HG02798 (cell line): Measurements from ENCODE around the gene SH3RF3.

Experiments
- ATAC-seq: cut with Tn5 transposase; IDR thresholded peaks from one replicate; pipeline ENCODE4 v1.9.1; 2021; ENCODE audit warnings: mild to moderate bottlenecking; ENCODE audit not compliant: unreplicated experiment, poor library complexity

SH3RF3 gene

DNA sequence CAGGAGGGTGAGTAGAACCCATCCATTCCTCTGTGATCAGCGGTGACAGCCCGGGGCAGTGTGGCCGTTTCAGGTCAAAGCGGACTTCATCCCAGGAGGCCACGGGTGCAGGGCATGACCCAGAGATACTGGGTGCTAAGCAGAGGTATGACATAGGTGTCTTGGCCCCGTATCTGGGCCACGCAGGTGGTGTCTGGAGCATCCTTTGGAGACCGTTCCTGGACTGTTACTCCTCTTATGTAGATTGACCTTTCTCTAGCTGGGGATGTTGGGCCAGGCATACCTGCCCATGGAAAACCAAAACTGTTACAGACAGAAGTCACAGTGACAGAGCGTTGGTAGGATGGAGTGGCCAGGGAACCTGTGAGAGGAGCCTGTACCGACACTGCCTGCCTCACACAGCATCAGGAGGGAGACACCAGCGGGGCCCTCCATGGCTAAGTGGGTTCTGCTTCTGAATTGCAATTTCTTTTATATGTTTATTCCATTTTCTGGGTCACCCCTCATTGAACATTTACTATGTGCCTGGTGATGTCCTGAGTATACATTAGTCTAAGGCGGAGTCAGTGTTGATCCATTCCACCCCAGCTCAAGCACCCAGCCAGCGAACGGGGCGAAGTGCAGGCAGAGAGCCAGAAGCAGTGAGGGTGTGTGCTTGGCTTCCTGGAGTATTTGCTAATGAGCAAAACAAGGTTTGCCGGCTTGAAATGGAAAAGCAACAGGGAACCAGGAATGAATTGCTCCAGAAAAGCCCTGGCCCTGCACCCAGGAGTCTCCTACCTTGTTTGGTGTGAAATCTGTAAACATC lies 141.7 kb downstream of the SH3RF3 start:
- ATAC-seq = no peak

DNA sequence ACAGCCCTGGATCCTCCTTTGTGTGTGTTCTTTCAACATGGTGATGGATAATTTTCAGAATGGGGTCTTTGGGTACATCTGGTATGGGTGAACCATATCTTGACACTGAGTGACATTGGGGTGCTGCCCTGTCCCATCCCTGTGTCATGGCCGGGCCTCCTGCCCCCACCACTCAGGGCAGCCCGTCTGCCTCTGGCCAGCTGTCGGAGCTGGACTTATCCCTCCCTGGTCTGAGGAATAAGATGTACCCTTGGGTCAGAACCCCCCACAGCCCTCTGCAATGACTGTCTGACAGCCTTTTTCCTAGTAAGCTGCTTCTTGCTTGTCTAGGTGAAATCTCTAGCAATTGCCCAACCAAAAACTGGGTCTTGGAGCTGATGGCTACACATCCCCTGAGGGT lies 142.9 kb downstream of the SH3RF3 start:
- no peak for ATAC-seq

DNA sequence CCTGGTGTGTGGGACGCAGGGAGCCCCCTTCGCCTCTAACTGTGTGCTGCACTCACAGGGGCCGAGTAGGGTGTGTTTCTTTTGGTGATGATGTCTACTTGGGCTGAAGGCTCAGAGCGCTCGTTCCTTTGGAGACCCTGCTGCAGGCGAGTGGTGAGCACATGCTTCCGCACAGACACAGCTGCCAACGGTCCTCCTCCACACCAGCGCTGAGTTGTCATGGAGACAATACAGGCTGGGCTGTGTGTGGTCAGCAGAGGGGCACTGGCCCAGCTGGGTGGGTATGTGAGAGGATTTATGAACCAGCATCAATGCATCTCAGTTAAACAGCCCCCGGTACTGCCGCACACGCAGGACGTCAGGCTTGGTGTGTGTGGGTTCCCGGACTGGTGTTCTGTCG lies 143.5 kb downstream of the SH3RF3 start:
- no peak for ATAC-seq

DNA sequence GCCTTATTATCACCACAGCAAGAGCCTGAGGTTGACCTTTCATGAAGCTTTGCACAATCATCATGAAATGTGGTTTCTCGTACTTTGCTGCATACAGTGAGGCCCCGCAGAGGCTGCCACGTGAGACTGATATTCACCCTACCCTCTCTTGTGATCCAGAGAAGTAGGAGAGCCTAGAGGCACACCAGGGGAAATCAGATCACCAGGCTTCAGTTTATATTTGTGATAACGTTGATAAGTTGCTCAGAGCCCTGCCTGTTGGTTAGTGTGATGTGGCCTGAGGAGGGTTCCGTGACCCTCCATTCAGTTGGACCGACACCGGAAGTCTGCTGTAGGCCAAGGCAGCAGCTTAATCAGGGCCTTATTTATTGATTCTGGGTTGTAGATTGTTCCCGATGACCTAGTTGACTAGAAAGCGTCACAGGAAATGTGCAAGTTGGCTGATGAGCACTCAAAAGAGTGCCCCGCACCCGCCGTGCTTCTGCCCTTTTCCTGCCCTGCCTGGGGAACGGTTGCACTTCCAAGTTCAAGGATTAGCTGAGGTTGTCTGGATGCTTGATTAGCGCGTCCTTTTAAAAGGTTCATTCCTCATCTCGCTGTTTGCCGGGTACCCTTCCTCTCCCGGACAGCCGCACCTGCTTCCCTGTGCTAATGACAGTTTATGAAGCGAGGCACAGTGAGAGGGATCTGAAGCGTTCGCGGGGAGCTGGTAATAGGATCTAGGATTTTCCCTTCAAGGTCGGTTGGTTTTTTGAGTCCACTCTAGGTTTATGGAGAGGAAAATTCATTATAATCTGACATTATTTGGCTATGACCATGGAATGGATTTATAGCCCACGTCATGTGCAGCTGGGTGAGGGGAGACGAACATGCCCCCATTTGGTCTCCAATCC lies 146.4 kb downstream of the SH3RF3 start:
- ATAC-seq = no peak

DNA sequence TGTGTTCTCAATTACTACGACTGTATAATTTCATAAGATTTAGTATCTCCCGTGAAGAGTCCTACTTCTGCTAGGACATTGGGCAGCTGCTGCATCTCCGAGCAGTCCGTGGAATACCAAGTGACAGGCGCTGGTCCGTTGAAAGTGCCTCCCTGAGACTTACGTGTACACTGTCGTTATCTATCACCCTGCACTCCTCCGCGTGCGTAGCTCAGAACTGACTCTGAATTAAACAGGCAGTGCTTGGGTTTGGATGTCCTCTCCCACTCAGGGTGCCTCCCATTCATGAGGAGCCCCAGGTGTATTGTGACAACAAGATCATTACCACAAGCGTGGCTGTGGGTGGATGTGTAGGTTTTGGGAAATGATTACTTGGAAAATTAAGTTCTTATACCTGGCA lies 148.4 kb downstream of the SH3RF3 start:
- no peak for ATAC-seq

DNA sequence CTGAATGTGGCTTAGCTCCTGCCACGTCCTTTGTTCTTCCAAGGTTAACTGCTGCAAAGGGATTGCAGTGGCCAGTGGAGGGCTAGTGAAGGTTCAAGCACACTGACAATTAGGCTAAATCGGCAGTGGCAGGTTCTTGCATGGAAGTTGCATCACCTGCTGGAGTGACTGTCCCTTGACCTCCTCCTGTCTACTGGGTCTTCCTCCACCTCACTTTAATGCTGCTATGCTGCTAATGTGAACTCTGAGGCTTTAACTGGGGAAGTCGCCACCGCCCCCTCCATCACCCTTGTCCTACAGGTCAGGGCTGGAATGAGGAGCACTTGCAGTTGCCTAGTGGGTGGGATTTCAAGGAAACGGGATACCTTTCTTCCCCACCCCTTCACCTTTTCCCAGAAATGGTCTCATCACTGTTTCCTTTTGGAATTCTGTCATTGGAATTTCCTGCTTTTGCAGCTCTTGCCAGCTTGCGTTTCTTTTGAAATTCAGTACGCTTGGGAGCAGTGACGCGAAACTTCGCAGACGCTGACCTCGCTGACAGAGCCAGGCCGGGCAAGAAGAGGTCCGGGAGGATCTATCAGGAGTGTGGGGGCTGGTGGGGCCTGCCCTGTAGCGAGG lies 150.3 kb downstream of the SH3RF3 start:
- ATAC-seq = no peak

DNA sequence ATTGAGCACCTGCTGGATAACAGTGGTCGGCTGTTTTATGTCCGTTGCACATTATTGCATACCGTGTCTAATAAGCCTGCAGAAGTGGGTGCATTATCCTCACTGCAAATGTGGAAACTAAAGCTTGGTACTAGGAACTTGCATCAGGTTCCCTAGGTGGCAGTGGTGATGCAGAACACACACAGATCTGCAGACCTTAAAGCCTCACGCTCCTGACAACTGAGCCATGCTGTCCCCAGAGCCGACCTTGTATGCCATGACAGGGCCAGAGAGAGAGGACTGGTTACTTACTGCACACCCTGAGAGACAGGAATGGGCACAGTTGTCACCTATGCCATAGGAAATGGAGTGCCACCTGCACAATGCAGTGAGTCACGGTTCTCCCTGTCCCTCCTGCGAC lies 151.8 kb downstream of the SH3RF3 start:
- no peak for ATAC-seq

DNA sequence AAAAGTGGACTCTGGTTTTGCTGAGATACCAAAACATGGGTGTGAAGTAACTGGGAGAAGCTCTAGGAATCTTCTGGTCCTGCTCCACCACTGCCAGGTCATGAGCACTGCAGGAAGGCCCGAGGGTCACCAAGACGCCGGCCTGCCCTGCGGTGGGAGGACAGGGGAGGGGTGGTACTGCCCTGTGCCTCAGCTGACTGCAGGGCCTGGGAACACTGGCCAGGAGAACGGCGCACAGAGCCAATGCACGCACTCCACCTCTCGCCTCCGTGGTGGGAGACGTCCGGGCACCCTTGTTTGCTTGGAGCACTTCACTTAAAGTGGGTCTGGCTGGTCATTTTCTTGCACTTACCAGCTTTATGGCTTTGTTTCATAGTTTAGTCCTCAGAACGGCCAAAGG lies 153.4 kb downstream of the SH3RF3 start:
- ATAC-seq = no peak

DNA sequence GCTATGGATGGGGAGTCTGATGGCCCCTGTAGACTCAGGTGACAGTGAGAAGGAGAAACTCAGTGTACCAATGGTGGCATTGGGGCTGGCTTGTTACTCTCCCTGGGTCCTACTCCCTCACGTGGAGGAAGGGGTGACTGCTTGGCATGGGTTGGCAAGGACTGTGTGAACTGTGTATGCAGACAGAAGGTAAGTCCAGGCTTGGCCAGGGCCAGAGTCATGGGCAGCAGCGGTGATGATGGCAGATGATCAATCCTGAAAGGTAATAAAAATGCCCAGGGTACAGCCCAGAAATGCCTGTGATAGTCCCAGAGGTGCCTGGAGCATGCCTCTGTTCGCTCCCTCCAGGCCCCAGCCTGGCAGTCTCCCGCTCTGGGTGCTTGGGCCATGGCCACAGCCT lies 153.9 kb downstream of the SH3RF3 start:
- ATAC-seq = no peak

DNA sequence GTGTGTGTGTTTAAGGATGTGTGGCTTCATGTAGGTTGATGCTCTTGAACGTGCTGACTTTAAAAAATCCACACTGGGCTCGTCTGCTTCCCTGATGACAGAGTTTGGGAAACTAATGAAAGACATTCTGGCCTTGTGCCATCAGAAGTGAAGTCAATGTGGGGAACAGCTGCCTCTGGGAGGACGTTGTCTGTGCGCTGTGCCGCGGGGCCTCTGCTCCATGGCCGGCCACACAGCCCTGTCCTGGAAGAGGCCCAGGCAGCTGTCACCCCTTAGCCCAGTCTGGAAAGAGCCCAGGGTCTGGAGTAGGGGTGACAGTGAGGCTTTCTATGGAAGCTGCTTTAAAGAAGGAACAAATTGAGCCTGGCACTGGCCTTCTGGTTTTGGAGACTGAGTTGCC lies 155.8 kb downstream of the SH3RF3 start:
- ATAC-seq = no peak

DNA sequence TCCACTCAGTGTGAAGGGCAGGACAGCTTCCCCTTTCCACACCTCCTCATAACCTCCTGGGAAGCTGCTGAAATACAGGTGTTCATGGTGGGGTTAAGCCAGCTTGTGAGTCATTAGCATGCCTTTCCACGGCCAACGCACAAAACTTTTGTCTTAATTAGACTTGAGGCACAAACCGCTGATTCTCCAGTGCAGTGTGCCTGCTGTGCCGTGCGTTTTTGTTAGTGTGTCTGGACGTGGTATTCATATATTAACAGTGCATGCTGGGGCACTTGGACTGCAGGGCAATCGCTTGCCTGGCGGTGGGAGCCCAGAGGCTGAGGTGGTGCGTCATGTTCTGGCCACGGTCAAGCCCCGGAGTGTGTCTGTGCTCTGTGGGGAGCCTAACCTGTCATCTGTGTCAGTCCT lies 156.2 kb downstream of the SH3RF3 start:
- ATAC-seq = no peak

DNA sequence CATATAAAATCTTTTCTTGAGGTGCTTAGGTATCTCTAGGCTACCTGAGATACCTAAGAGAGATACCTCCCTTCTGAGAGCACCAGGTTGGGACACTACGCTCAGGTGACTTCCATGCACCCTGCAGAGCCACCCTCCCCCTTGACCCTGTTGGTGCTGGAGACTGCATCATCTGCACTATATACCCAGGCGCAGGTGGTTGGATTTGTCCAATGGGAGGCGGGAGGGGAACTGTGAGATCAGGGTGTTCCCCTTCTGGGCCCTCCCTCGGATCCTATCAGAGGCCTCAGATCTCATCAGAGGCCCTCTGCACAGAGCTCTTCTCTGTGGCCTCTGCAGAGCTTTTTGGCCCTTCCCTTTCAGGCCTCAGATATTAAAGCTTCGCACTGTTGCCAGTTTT lies 158.4 kb downstream of the SH3RF3 start:
- no peak for ATAC-seq

DNA sequence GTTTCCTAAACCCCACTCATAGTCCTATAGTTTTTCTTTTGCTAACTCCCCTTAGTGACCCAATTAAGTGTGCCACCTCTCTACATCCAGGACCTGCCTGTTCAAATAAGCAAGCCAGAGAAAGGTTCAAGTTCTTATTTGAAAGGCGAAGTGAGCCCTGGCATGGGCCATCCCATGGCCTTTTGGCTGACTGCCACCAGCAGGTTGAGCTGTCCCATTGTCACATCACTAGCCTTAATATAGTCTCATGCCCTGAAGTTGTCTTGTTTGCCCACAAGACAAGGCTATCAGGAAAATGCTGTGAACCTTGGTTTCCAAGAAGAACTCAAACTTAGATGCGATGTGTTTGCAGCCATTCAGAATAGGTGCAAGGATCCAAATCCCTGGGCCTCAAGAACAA lies 158.8 kb downstream of the SH3RF3 start:
- no peak for ATAC-seq

DNA sequence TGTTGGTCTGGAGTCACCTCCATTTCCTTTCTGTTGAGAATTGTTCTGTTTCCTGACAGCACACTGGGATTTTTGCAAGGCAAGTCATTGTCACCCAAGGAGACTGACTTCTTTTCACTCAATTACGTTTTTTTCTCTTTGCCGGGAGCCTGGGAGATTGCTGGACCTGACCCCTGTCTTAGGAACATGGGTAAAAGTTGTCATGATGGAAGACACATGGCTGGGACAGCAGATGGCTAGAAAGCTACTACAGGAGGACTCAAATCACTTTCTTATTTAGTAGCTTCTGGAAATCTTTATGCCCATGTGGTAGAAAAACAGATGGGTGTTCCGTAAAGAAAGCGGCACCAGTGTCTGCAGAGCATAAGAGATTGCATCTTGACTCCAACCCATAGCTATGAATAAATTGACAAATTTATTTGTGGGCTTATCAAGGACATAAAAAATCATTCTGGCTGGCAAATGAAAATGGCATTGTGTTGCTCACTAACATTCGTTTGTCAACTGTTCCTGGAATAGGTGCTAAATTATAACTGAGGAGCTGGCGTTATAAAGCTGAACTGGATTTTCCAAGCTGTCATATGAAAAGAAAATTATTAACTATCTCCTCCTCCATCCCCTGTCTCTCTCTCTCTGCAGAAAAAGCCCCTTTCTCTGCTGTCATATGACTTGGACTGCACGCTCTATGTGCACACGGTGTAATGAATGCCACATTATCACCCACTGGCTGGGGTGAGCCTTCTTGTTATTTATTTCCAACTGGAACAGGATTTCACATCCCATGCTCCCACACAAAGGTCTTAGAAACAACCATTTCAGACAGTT lies 159.8 kb downstream of the SH3RF3 start:
- ATAC-seq = no peak

DNA sequence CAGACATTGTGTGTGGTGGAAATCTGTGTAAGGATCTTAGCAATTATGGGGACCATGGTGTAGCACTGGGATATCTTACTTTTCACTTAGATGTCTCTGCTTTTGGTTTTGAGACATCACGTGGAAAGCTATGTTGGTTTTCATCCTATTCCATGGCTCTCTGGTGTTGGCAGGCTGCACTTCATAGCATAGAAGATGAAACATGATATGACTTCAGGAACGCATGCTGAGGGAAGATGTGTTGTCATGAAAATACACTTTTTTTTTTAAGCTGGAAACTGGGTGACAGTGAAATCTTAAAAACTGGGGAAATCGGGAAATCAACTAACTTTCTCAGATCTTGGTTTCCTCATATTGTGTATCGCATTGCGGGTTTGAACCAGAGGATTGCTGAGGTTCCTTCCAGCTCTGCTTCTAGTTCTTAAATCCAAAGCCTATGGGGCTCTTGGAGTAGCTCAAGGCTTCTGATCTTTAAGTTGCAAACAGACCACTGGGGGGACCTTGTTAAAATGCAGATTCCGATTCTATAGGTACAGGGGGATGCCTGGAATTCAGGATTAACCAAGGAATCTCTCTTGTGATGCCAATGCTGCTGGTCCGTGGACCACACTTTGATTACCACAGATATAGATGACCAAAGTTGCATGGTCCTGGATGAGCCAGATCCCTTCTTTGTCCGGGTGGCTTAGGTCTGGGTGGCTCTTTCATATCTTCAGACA lies 160.7 kb downstream of the SH3RF3 start:
- no peak for ATAC-seq

DNA sequence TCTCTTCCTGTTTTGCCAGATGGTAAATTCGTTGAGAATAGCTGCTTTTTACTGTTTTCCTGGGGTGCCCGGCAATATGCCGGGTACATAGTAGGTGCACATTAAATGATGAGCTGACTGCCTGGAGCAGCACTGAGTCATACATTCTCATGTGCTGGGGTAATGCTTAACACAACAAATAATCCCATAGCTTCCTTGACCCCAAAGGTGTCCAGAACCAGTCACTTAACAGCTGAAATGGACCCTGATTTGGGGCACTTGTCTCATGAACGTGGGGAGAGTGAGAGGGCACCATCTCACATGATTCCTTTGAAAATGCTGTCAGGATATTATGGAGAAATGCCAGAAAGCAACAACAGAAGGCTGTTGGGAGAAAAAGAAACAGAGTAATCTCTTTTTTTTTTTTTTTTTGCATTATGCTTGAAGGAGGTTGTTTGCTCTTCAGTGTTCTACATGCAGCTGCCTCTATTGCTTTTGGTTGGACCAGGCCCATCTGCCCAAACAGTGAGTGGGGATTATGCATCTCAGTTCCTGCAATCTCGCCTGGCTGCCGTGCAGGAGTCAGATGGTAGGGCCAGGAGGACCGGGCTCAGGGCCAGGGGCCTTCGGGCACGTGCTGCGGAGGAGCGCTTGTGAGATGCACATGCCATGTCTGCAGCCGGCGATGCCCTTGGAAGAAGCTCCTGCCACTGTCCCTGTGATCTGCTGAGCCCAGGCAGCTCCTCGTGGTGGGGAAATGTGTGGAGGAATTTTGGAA lies 162.1 kb downstream of the SH3RF3 start:
- no peak for ATAC-seq

DNA sequence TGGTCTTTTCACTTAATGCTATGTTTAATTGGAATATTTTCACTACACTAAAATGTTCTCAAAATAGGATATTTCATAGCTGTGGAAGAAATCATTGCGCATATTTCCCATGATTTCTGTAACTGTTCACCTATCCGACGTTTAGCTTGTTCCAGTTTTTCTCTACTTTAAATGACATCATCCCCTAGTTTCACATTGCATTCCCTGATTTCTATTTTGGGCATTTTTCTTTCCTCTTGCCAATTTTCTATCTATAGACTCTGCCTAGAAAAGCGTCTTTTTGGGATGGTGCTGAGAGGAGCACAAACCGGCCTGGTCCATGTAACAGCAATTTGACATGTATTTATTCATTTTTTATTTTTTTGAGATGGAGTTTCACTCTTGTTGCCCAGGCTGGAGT lies 163.4 kb downstream of the SH3RF3 start:
- ATAC-seq = no peak

DNA sequence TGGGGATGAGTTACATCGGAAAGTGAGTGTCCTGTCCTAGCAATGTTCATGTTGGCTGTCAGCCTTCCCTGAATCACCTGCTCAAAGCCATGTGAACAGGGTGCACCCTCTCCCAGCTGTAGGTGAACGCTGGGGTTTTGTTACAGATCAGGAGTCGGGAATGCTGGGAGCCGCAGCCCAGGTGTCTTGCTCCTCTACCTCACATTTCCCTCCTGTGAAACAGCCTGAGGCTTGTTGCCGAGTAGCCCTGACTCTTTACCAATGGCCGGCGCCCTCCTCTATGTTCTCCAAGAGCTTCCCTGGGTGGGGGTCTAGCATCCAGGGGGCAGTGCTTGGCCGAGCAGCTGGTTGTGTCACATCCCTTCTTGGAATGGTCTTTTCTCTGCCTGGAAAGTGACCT lies 164.7 kb downstream of the SH3RF3 start:
- ATAC-seq = no peak

DNA sequence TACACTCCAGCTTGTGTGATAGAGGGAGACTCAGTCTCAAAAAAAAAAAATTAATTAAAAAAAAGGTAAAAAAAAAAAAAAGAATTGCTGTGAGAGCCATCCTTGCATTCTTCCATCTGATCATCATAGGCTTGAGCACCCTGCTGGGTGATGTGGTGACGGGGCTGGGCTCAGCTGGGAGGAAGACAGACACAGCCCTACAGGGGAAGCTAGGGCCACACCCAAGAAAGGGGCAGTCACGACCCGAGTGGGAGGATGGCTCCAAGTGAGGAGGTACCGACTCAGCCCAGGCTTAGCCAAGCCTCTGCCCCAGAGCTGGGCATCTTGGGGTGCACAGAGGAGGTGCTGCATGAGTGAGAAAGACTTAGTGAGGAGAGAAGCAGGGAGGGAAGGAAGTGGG lies 165.5 kb downstream of the SH3RF3 start:
- no peak for ATAC-seq
